K562 (cell line): ENCODE measurements around the gene CSK. TPM values are rescaled to one million over a fixed set of nuclear protein-coding genes. Genes with fewer than 3 reads are reported as not detected.

ENCODE experiments used
- ATAC-seq: fragments of 200-7000 bp; cut with Tn5 transposase; 3 replicates; pipeline ENCODE4 v1.9.1; 2020; ENCODE audit warnings: moderate library complexity
- BruUV-seq: library from RNA; stranded (reverse); fragments of 400-500 nt; replicated peaks from 2 replicates; lab custom pipeline; 2021; lab: Mats Ljungman, UMichigan
- CTCF ChIA-PET: fragments of 300-600 bp; formaldehyde crosslinking; extraction: SDS; loops from one replicate; lab custom pipeline; 2021; ENCODE audit warnings: low intra/inter-chr PET ratio; lab: Yijun Ruan, JAX
- POLR2A ChIA-PET: fragments of 300-600, 350-650 bp; sonication (Branson Sonifier 250); formaldehyde crosslinking; extraction: SDS; loops from one replicate; lab custom pipeline; 2021; ENCODE audit warnings: antibody characterized with exemption, inconsistent platforms; lab: Yijun Ruan, JAX
- DNase-seq, 4 experiments: peaks; one replicate each; pipeline versions ENCODE4 v3.0.0 to v3.0.0-alpha.2; 2011 to 2018; ENCODE audit warnings: low spot score in 3 of 4, mixed read lengths in 3 of 4; ENCODE audit errors: extremely low read depth in 1 of 4
- FAIRE-seq: peaks from 2 replicates; lab custom pipeline; 2011; peaks lifted over from hg19 to GRCh38; lab: Jason Lieb, UNC
- H2AFZ ChIP-seq: 2 replicates; pipeline ENCODE4 v1.6.0; 2011; ENCODE audit warnings: low read depth, low read length, control low read depth, inconsistent platforms
- H3K27ac ChIP-seq: fragments of 200-600 bp; 3 replicates; pipeline ENCODE4 v1.8.0; 2011; ENCODE audit warnings: low read depth, mild to moderate bottlenecking, control low read depth, inconsistent platforms, low read length, moderate library complexity, mixed read lengths; ENCODE audit errors: extremely low read depth
- H3K27me3 ChIP-seq, 2 experiments: fragments of 300-600 bp in 1 of 2; 2 replicates in 1 of 2; 3 replicates in 1 of 2; pipeline versions ENCODE4 v1.6.0 to v1.8.0; 2011; ENCODE audit warnings: inconsistent platforms in 2 of 2, low read length in 2 of 2, mild to moderate bottlenecking in 1 of 2, mixed read lengths in 1 of 2, moderate library complexity in 1 of 2; ENCODE audit not compliant: control insufficient read depth in 2 of 2, insufficient read depth in 2 of 2
- H3K36me3 ChIP-seq: fragments of 300-600 bp; 3 replicates; pipeline ENCODE4 v1.8.0; 2011; ENCODE audit warnings: mild to moderate bottlenecking, low read length, inconsistent platforms; ENCODE audit not compliant: control insufficient read depth, insufficient read depth
- H3K4me1 ChIP-seq, 2 experiments: fragments of 200-600 bp in 1 of 2; replicated peaks in 1 of 2; 2 replicates in 1 of 2; 3 replicates in 1 of 2; pipeline versions ENCODE4 v1.5.1 to v1.8.0; 2011; ENCODE audit warnings: inconsistent platforms in 2 of 2, low read length in 2 of 2, mild to moderate bottlenecking in 1 of 2, mixed read lengths in 1 of 2, moderate library complexity in 1 of 2; ENCODE audit not compliant: control insufficient read depth in 2 of 2, insufficient read depth in 2 of 2
- H3K4me2 ChIP-seq: 2 replicates; pipeline ENCODE4 v1.6.1; 2011; ENCODE audit warnings: low read length, control low read depth, inconsistent platforms, mixed read lengths; ENCODE audit not compliant: insufficient read depth
- H3K4me3 ChIP-seq: fragments of 200-600 bp; sonication (generic), shearing (Covaris generic); 2 replicates; pipeline ENCODE4 v1.5.1; 2016; ENCODE audit warnings: control low read depth, inconsistent platforms
- H3K79me2 ChIP-seq: fragments of 200-600 bp; 3 replicates; pipeline ENCODE4 v1.8.0; 2011; ENCODE audit warnings: low read length, inconsistent platforms; ENCODE audit not compliant: control insufficient read depth, insufficient read depth
- H3K9ac ChIP-seq, 2 experiments: 2 replicates each; pipeline versions ENCODE4 v1.6.0 to v1.6.1; 2011; ENCODE audit warnings: low read depth in 2 of 2, low read length in 2 of 2, control low read depth in 1 of 2, inconsistent platforms in 1 of 2, mild to moderate bottlenecking in 1 of 2, mixed read lengths in 1 of 2; ENCODE audit not compliant: insufficient read depth in 1 of 2
- H3K9me1 ChIP-seq: one replicate; pipeline ENCODE4 v1.6.0; 2011; ENCODE audit warnings: inconsistent platforms, mild to moderate bottlenecking, low read length, moderate library complexity; ENCODE audit not compliant: control insufficient read depth, insufficient read depth
- H3K9me3 ChIP-seq: replicated peaks from 2 replicates; pipeline ENCODE4 v1.5.1; 2011; ENCODE audit warnings: low read depth, low read length, inconsistent platforms; ENCODE audit not compliant: control insufficient read depth, insufficient read depth
- H4K20me1 ChIP-seq: replicated peaks from 2 replicates; pipeline ENCODE4 v1.6.1; 2011; ENCODE audit warnings: low read length, inconsistent platforms, mixed read lengths; ENCODE audit not compliant: control insufficient read depth, insufficient read depth
- BRF2 ChIP-seq: IDR thresholded peaks from 3 replicates; pipeline ENCODE4 v1.6.1; 2011; ENCODE audit warnings: borderline replicate concordance, mild to moderate bottlenecking; ENCODE audit not compliant: insufficient read length, insufficient read depth
- U2AF1 ChIP-seq: fragments of 200-400 bp; formaldehyde crosslinking; optimal IDR thresholded peaks from 2 replicates; pipeline ENCODE3; 2017; ENCODE audit warnings: mild to moderate bottlenecking, low read depth, low read length, moderate library complexity
- ZNF146 ChIP-seq: IDR thresholded peaks from one replicate; pipeline ENCODE4 v1.6.1; 2018; ENCODE audit warnings: missing compliant biosample characterization; ENCODE audit not compliant: unreplicated experiment
- whole genome bisulfite sequencing: fragments of 100-300 bp; shearing (Covaris generic); methylation state at CpG from one replicate; pipeline ENCODE4 v1.1.6; 2016; ENCODE audit warnings: low coverage, mixed read lengths; ENCODE audit not compliant: insufficient coverage; ENCODE audit errors: missing lambda C conversion rate; 5-methylcytosine and 5-hydroxymethylcytosine counted together
- in situ Hi-C: fragments of 300-500 bp; cut with MboI; formaldehyde crosslinking; loops from 4 replicates; pipeline ENCODE4 v1.15.0; 2018; ENCODE audit warnings: inconsistent platforms, mixed read lengths
- intact Hi-C: fragments of 100-400 bp; cut with micrococcal nuclease; formaldehyde crosslinking; loops from 2 replicates; pipeline ENCODE4 v1.14.2; 2022
- polyA plus RNA-seq, 8 experiments: library from polyadenylated mRNA; depleted of rRNA in 4 of 8; stranded (reverse) in 5 of 8; unstranded in 3 of 8; fragments of >200 nt; fragmentation: Nextera tagmentation in 2 of 8; fragmentation: Illumina TruSeq in 1 of 8; extraction: Ambion mirVana in 2 of 8; extraction: Trizol in 1 of 8; gene quantifications; 2 replicates each; pipeline versions ENCODE4 v1.2.1 to v1.2.3, GENCODE V29; 2011 to 2014; ENCODE audit warnings: inconsistent platforms in 1 of 8, missing spikeins in 1 of 8
- total RNA-seq, 7 experiments: library from RNA; depleted of rRNA in 6 of 7; stranded (reverse); fragments of >200 nt in 6 of 7; fragmentation: Illumina TruSeq in 2 of 7; extraction: Trizol in 2 of 7; gene quantifications; 2 replicates each; pipeline versions ENCODE4 v1.2.1 to v1.2.3, GENCODE V29; 2011 to 2021; ENCODE audit warnings: low replicate concordance in 1 of 7

CSK gene
- total and polyA plus RNA-seq, 9 of the 15 experiments (the other 6 are each of a cell fraction or from before 2014, with no cell fraction given): 1.5 to 112 (median 22.5) TPM

GRCh38 chr15:74763416-74763815, 18.5 kb upstream of the CSK start:
- in situ Hi-C loops: no loop called here
- BruUV-seq: no TSS peak
- CTCF ChIA-PET: no interaction called here

More at GRCh38 chr15:74763416-74763815, 18.5 kb upstream of the CSK start:
- Histone ChIP-seq H3K27ac (no peak overlapping the region), H3K9me3 (no peaks in the 10 kb centered on the region), H3K9me1 (no peaks in the 10 kb centered on the region), H3K9ac (no peak overlapping the region), H4K20me1 (peaks cover 6% of the 10 kb centered on the region; the same call in 1 of the 2 replicates), H3K4me1 (peaks cover 0 to 9% of the 10 kb centered on the region in 2 experiments; a peak in 2 of 5 replicates), H3K36me3 (no peaks in the 10 kb centered on the region), H2AFZ (no peak overlapping the region), H3K79me2 (no peaks in the 10 kb centered on the region), H3K4me3 (no peak overlapping the region), H3K27me3 (peaks cover 13 to 55% of the 10 kb centered on the region in 2 experiments; a peak in 3 of 5 replicates), H3K4me2 (no peak overlapping the region)
- ATAC-seq (no peak), FAIRE-seq (no peak), DNase-seq (no peak)
- intact Hi-C loops: no loop called here
- WGBS: 16% methylated on average over 15 of the region's 15 CpGs
- POLR2A ChIA-PET: interaction anchor here (0.5 to 0.9 kb wide), 5 partner anchors 22 to 220 kb away, joined by 3 to 5 read pairs (median 3); no protein-coding TSS in a partner anchor
- TF ChIP-seq ZNF146: no peak
- TF ChIP-seq BRF2: no peak
- TF ChIP-seq U2AF1: no peak
